ENCODE results near the gene ZNF423. TPM values are rescaled to one million over a fixed set of nuclear protein-coding genes. Genes with fewer than 3 reads are reported as not detected.

Gene ZNF423
- polyA plus RNA-seq, 1 donor from 2014 or later = 4.5 TPM

DNA sequence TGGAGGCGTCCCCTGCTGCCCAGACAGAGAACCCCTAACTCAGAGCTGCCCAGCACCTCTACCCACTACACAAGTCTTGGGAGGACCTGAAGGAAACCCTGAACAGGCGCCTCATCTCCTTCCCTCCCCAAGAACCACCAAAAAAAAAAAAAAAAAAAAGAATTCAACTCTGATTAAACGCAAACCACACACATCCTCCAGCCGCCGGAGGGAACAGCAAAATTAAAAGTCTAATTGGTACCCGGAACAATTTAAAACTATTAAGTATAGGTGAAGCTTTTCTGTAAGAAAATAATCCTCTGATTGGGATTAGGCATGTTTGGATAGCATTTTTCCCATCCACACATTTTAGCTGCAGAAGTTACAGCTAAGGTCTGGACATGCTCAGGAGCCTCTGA is 202.7 kb downstream of the ZNF423 start:
- Histone ChIP-seq H3K79me2 (replicated peaks; ENCODE audit: insufficient read depth, low read length) (no peaks in the 10 kb centered on the region), H3K36me3 (ENCODE audit: insufficient read depth, low read length) (no peaks in the 10 kb centered on the region), H3K9me3 (ENCODE audit: low read length) (no peaks in the 10 kb centered on the region), H2AFZ (ENCODE audit: low read depth, low read length) (no peak overlapping the region), H3K9me2 (ENCODE audit: insufficient read depth, low read length) (no peaks in the 10 kb centered on the region), H3K4me2 (ENCODE audit: low read length) (no peak overlapping the region), H4K20me1 (ENCODE audit: insufficient read depth) (no peaks in the 10 kb centered on the region), H3K4me3 (ENCODE audit: low read length) (no peak overlapping the region), H3K27me3 (ENCODE audit: insufficient read depth, low read depth, low read length) (no peaks in the 10 kb centered on the region), H3K9ac (ENCODE audit: low read length) (no peak overlapping the region), H3K27ac (ENCODE audit: low read length) (no peak overlapping the region), H3F3A (ENCODE audit: insufficient read depth, low read length, poor library complexity, severe bottlenecking) (no peaks in the 10 kb centered on the region)
- no peak for TF ChIP-seq RAD21 (conservative IDR thresholded peaks at IDR 0.05)
- TF ChIP-seq, protein P1, sequence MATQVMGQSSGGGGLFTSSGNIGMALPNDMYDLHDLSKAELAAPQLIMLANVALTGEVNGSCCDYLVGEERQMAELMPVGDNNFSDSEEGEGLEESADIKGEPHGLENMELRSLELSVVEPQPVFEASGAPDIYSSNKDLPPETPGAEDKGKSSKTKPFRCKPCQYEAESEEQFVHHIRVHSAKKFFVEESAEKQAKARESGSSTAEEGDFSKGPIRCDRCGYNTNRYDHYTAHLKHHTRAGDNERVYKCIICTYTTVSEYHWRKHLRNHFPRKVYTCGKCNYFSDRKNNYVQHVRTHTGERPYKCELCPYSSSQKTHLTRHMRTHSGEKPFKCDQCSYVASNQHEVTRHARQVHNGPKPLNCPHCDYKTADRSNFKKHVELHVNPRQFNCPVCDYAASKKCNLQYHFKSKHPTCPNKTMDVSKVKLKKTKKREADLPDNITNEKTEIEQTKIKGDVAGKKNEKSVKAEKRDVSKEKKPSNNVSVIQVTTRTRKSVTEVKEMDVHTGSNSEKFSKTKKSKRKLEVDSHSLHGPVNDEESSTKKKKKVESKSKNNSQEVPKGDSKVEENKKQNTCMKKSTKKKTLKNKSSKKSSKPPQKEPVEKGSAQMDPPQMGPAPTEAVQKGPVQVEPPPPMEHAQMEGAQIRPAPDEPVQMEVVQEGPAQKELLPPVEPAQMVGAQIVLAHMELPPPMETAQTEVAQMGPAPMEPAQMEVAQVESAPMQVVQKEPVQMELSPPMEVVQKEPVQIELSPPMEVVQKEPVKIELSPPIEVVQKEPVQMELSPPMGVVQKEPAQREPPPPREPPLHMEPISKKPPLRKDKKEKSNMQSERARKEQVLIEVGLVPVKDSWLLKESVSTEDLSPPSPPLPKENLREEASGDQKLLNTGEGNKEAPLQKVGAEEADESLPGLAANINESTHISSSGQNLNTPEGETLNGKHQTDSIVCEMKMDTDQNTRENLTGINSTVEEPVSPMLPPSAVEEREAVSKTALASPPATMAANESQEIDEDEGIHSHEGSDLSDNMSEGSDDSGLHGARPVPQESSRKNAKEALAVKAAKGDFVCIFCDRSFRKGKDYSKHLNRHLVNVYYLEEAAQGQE (IDR thresholded peaks at IDR 0.05; ENCODE audit: borderline replicate concordance) = no peak
- no peak for TF ChIP-seq TAF1 (IDR thresholded peaks at IDR 0.05; ENCODE audit: low read depth)
- no peak for TF ChIP-seq MXI1 (conservative IDR thresholded peaks at IDR 0.05; ENCODE audit: poor library complexity, severe bottlenecking)
- TF ChIP-seq EZH2 (IDR thresholded peaks at IDR 0.05; ENCODE audit: borderline replicate concordance, insufficient read depth, low read length, poor library complexity, severe bottlenecking) = no peak
- TF ChIP-seq, protein P2, sequence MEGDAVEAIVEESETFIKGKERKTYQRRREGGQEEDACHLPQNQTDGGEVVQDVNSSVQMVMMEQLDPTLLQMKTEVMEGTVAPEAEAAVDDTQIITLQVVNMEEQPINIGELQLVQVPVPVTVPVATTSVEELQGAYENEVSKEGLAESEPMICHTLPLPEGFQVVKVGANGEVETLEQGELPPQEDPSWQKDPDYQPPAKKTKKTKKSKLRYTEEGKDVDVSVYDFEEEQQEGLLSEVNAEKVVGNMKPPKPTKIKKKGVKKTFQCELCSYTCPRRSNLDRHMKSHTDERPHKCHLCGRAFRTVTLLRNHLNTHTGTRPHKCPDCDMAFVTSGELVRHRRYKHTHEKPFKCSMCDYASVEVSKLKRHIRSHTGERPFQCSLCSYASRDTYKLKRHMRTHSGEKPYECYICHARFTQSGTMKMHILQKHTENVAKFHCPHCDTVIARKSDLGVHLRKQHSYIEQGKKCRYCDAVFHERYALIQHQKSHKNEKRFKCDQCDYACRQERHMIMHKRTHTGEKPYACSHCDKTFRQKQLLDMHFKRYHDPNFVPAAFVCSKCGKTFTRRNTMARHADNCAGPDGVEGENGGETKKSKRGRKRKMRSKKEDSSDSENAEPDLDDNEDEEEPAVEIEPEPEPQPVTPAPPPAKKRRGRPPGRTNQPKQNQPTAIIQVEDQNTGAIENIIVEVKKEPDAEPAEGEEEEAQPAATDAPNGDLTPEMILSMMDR (IDR thresholded peaks at IDR 0.05; ENCODE audit: poor library complexity, severe bottlenecking) = no peak
- no peak for TF ChIP-seq EP300 (conservative IDR thresholded peaks at IDR 0.05; ENCODE audit: poor library complexity, severe bottlenecking)
- no peak for TF ChIP-seq SMC3 (conservative IDR thresholded peaks at IDR 0.05; ENCODE audit: poor library complexity)
- TF ChIP-seq POLR2AphosphoS5 (IDR thresholded peaks at IDR 0.05) = no peak

DNA sequence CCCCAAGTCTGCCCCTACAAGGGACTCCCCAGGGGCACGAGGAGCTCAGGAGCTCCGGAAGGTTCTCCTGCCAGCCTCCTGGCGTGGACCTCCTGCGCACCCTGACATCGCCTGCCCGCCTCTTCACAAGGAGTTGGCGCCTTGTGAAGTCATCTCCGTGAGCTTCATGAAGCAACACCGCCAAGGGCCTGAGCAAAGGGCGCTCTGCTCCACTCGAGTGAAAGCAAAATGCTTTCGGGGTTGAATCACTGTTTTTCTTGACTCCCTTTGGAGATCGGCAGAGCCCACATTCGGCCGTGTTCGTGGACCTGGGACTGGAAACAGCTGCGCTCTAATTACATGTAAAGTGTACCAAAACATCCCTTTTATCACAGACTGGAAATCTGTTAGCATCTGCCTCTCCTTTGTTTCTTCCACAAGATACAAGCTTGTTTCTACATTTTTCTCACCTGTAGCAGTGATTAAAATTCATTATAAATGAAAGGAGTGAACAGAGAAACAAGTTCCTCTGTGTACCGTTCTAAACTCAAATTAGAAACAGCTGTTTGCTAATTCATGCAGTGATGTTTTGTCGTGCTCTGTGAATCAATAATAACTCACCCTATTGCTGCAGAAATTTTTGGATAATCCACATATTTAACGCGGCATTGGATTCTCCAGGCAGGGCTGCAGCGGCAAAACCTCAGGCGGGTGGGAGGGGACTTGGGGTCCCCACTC is 203.3 kb downstream of the ZNF423 start:
- Histone ChIP-seq H3F3A (ENCODE audit: insufficient read depth, low read length, poor library complexity, severe bottlenecking) (no peaks in the 10 kb centered on the region), H3K27ac (ENCODE audit: low read length) (no peak overlapping the region), H3K9me3 (ENCODE audit: low read length) (no peaks in the 10 kb centered on the region), H3K79me2 (replicated peaks; ENCODE audit: insufficient read depth, low read length) (no peaks in the 10 kb centered on the region), H4K20me1 (ENCODE audit: insufficient read depth) (no peaks in the 10 kb centered on the region), H3K9ac (ENCODE audit: low read length) (no peak overlapping the region), H3K4me2 (ENCODE audit: low read length) (no peak overlapping the region), H3K9me2 (ENCODE audit: insufficient read depth, low read length) (no peaks in the 10 kb centered on the region), H3K4me3 (ENCODE audit: low read length) (no peak overlapping the region), H3K36me3 (ENCODE audit: insufficient read depth, low read length) (peaks cover 4% of the 10 kb centered on the region), H2AFZ (ENCODE audit: low read depth, low read length) (no peak overlapping the region), H3K27me3 (ENCODE audit: insufficient read depth, low read depth, low read length) (no peaks in the 10 kb centered on the region)
- TF ChIP-seq, protein P2 (IDR thresholded peaks at IDR 0.05; ENCODE audit: poor library complexity, severe bottlenecking) = no peak
- no peak for TF ChIP-seq POLR2AphosphoS5 (IDR thresholded peaks at IDR 0.05)
- no peak for TF ChIP-seq MXI1 (conservative IDR thresholded peaks at IDR 0.05; ENCODE audit: poor library complexity, severe bottlenecking)
- no peak for TF ChIP-seq EZH2 (IDR thresholded peaks at IDR 0.05; ENCODE audit: borderline replicate concordance, insufficient read depth, low read length, poor library complexity, severe bottlenecking)
- TF ChIP-seq, protein P1 (IDR thresholded peaks at IDR 0.05; ENCODE audit: borderline replicate concordance) = no peak
- no peak for TF ChIP-seq SMC3 (conservative IDR thresholded peaks at IDR 0.05; ENCODE audit: poor library complexity)
- no peak for TF ChIP-seq TAF1 (IDR thresholded peaks at IDR 0.05; ENCODE audit: low read depth)
- no peak for TF ChIP-seq EP300 (conservative IDR thresholded peaks at IDR 0.05; ENCODE audit: poor library complexity, severe bottlenecking)
- TF ChIP-seq RAD21 (conservative IDR thresholded peaks at IDR 0.05) = no peak
